ENCODE data around the gene CIAO3. TPM values are rescaled to one million over a fixed set of nuclear protein-coding genes. Genes with fewer than 3 reads are reported as not detected.
A peak's percentile ranks its signal among the peaks of the same experiment; 100 is the strongest.

CIAO3 gene
- total RNA-seq, 1 experiment from 2014 or later: 32.8 TPM

- Histone ChIP-seq H3K79me2 (ENCODE audit: insufficient read depth, low read length) (peaks cover 10% of the 10 kb centered on the region), H3K4me3 (replicated peaks in 1 of 2; ENCODE audit: low read depth in 1 of 2, low read length in 2 of 2) (no peak overlapping the region), H2AFZ (ENCODE audit: low read depth, low read length, poor library complexity, severe bottlenecking) (peak overlapping the region; percentile 61), H3K4me1 (ENCODE audit: control insufficient read depth in 1 of 2, insufficient read depth in 2 of 2, low read length in 2 of 2) (peaks cover 21 to 57% of the 10 kb centered on the region in 2 experiments), H3K9ac (ENCODE audit: low read length) (peak overlapping the region; percentile 35), H3K27me3 (ENCODE audit: insufficient read depth, low read length) (no peaks in the 10 kb centered on the region), H3K27ac (ENCODE audit: low read depth, low read length) (peak overlapping the region; percentile 55; the same call in 1 of the 2 replicates), H4K20me1 (ENCODE audit: insufficient read depth) (peaks cover 3% of the 10 kb centered on the region; the same call in 1 of the 2 replicates), H3K9me3 (ENCODE audit: control insufficient read depth in 1 of 2, insufficient read depth in 1 of 2, low read depth in 1 of 2, low read length in 2 of 2) (no peaks in the 10 kb centered on the region), H3K4me2 (ENCODE audit: low read length) (peak overlapping the region; percentile 59), H3K9me2 (ENCODE audit: insufficient read depth) (no peaks in the 10 kb centered on the region), H3K36me3 (ENCODE audit: control insufficient read depth in 1 of 2, insufficient read depth in 2 of 2, low read length in 2 of 2) (no peaks in the 10 kb centered on the region)
- intact Hi-C loops (cut with micrococcal nuclease): loop anchor here (1.0 to 5.0 kb wide), 3 partner anchors 74 to 346 kb away; no protein-coding TSS in a partner anchor
- RAD21 ChIA-PET (ENCODE audit: low non-redundant PET in 1 of 2, low total read pairs in 2 of 2, uncharacterized antibody in 2 of 2, unreplicated experiment in 2 of 2): interaction anchor here in 1 of 2 experiments (1.0 to 1.1 kb wide), 2 partner anchors 77 to 93 kb away, joined by 3 read pairs; partner anchors contain the start of genes CHTF18 and RPUSD1
- POLR2A ChIA-PET: interaction anchor here (0.7 to 2.1 kb wide), 4 partner anchors 16 to 77 kb away, joined by 3 to 9 read pairs (median 4); partner anchors contain the start of genes CHTF18 and RPUSD1
- CTCF ChIA-PET: interaction anchor here (0.7 to 2.7 kb wide), 14 partner anchors 9 to 391 kb away, joined by 3 to 19 read pairs (median 8); partner anchors contain the start of genes ANTKMT, CCDC78, CHTF18 and HAGHL
- ATAC-seq (peak; percentile 57), DNase-seq (ENCODE audit: low read depth, low spot score) (no peak)
- no TSS peak for BruUV-seq (replicated peaks)
- peak in 2 of 3 experiments; percentile 82 to 96; a peak in 4 of 6 replicates for TF ChIP-seq CTCF (IDR thresholded peaks at IDR 0.05 in 2 of 3, conservative IDR thresholded peaks at IDR 0.05 in 1 of 3; ENCODE audit: borderline replicate concordance in 1 of 3, insufficient read depth in 1 of 3, low read depth in 2 of 3, low read length in 2 of 3)
- TF ChIP-seq MAX (IDR thresholded peaks at IDR 0.05): no peak
Observed at GRCh38 chr16:711548-712320, 29.1 kb downstream of the CIAO3 start.

- BruUV-seq (replicated peaks): no TSS peak
- Histone ChIP-seq H3K4me1 (ENCODE audit: control insufficient read depth in 1 of 2, insufficient read depth in 2 of 2, low read length in 2 of 2) (peaks cover 17 to 55% of the 10 kb centered on the region in 2 experiments), H2AFZ (ENCODE audit: low read depth, low read length, poor library complexity, severe bottlenecking) (no peak overlapping the region), H3K36me3 (ENCODE audit: control insufficient read depth in 1 of 2, insufficient read depth in 2 of 2, low read length in 2 of 2) (no peaks in the 10 kb centered on the region), H3K9me3 (ENCODE audit: control insufficient read depth in 1 of 2, insufficient read depth in 1 of 2, low read depth in 1 of 2, low read length in 2 of 2) (no peaks in the 10 kb centered on the region), H3K4me2 (ENCODE audit: low read length) (peak overlapping the region; percentile 59; the same call in 1 of the 2 replicates), H4K20me1 (ENCODE audit: insufficient read depth) (no peaks in the 10 kb centered on the region), H3K27ac (ENCODE audit: low read depth, low read length) (no peak overlapping the region), H3K79me2 (ENCODE audit: insufficient read depth, low read length) (peaks cover 4% of the 10 kb centered on the region; the same call in 1 of the 2 replicates), H3K4me3 (replicated peaks in 1 of 2; ENCODE audit: low read depth in 1 of 2, low read length in 2 of 2) (no peak overlapping the region), H3K9me2 (ENCODE audit: insufficient read depth) (no peaks in the 10 kb centered on the region), H3K9ac (ENCODE audit: low read length) (no peak overlapping the region), H3K27me3 (ENCODE audit: insufficient read depth, low read length) (no peaks in the 10 kb centered on the region)
- TF ChIP-seq ZBTB33 (IDR thresholded peaks at IDR 0.05; ENCODE audit: extremely low read depth, insufficient replicate concordance, low read length): no peak
- TF ChIP-seq ZFX (IDR thresholded peaks at IDR 0.05): no peak
- TF ChIP-seq TCF7L2 (IDR thresholded peaks at IDR 0.05; ENCODE audit: borderline replicate concordance, extremely low read depth, insufficient read depth, insufficient read length): no peak
- no peak for TF ChIP-seq EZH2 (IDR thresholded peaks at IDR 0.05)
- no peak for TF ChIP-seq SRF (IDR thresholded peaks at IDR 0.05; ENCODE audit: low read depth)
- no peak for TF ChIP-seq EGR1 (IDR thresholded peaks at IDR 0.05; ENCODE audit: low read depth)
- ChIA-PET RAD21 (ENCODE audit: low non-redundant PET in 1 of 2, low total read pairs in 2 of 2, uncharacterized antibody in 2 of 2, unreplicated experiment in 2 of 2) (no interaction called here), CTCF (interaction anchor here (1.5 kb wide), 1 partner anchor 17 kb away, joined by 3 read pairs; no protein-coding TSS in a partner anchor), POLR2A (interaction anchor here (2.1 kb wide), 1 partner anchor 77 kb away, joined by 9 read pairs; the partner anchor contains the start of genes CHTF18 and RPUSD1)
- ATAC-seq (no peak), DNase-seq (ENCODE audit: low read depth, low spot score) (no peak)
- intact Hi-C loops (cut with micrococcal nuclease): loop anchor here (5.0 kb wide), 2 partner anchors 166 to 346 kb away; no protein-coding TSS in a partner anchor
Observed at GRCh38 chr16:711084-711483, 29.7 kb downstream of the CIAO3 start.
